WTC11 (cell line): ENCODE results near the gene TMC1. TPM values are rescaled to one million over a fixed set of nuclear protein-coding genes. Genes with fewer than 3 reads are reported as not detected.

Experiments
- ATAC-seq: fragments of 200-7000 bp; cut with Tn5 transposase; 2 replicates; pipeline ENCODE4 v1.10.0; 2021; ENCODE audit warnings: mild to moderate bottlenecking, moderate library complexity
- CTCF ChIA-PET: fragments of 300-600 bp; sonication (Branson Sonifier 250); formaldehyde crosslinking; loops from one replicate; lab custom pipeline; 2021; ENCODE audit warnings: antibody characterized with exemption; lab: Charles Lee
- POLR2A ChIA-PET: fragments of 350-600 bp; sonication (Branson Sonifier 250); formaldehyde crosslinking; loops from one replicate; lab custom pipeline; 2021; ENCODE audit warnings: antibody characterized with exemption; lab: Charles Lee
- DNase-seq: peaks from one replicate; pipeline ENCODE4 v3.0.0; 2021; ENCODE audit warnings: low spot score
- H3K27ac Mint-ChIP-seq: 2 replicates; pipeline ENCODE4 v1.8.0; 2021; ENCODE audit warnings: mixed read lengths
- H3K27me3 Mint-ChIP-seq: 2 replicates; pipeline ENCODE4 v1.8.0; 2021; ENCODE audit warnings: low read depth, mild to moderate bottlenecking, moderate library complexity, mixed read lengths
- H3K36me3 Mint-ChIP-seq: 2 replicates; pipeline ENCODE4 v1.8.0; 2021; ENCODE audit warnings: mixed read lengths
- H3K4me1 Mint-ChIP-seq: 2 replicates; pipeline ENCODE4 v1.8.0; 2022; ENCODE audit warnings: mixed read lengths
- H3K4me3 Mint-ChIP-seq: 2 replicates; pipeline ENCODE4 v1.8.0; 2021; ENCODE audit warnings: mild to moderate bottlenecking, moderate library complexity, mixed read lengths
- H3K9me3 Mint-ChIP-seq: 2 replicates; pipeline ENCODE4 v1.8.0; 2021; ENCODE audit warnings: mixed read lengths
- ATF1 ChIP-seq: sonication (generic); formaldehyde crosslinking; IDR thresholded peaks from 2 replicates; pipeline ENCODE4 v1.8.1; 2023; ENCODE audit warnings: mild to moderate bottlenecking, moderate library complexity, missing genetic modification reagents
- CBFB ChIP-seq: sonication (generic); formaldehyde crosslinking; IDR thresholded peaks from 2 replicates; pipeline ENCODE4 v1.8.1; 2022; ENCODE audit warnings: mild to moderate bottlenecking, low read depth, missing genetic modification reagents
- CREM ChIP-seq: sonication (generic); formaldehyde crosslinking; IDR thresholded peaks from 2 replicates; pipeline ENCODE4 v1.8.1; 2022; ENCODE audit warnings: mild to moderate bottlenecking, missing genetic modification reagents, moderate library complexity
- EMX1 ChIP-seq: fragments of 250-450 bp; sonication (Bioruptor Pico); IDR thresholded peaks from 2 replicates; pipeline ENCODE4 v1.8.0; 2021; ENCODE audit warnings: mild to moderate bottlenecking
- ESRRA ChIP-seq: sonication (generic); formaldehyde crosslinking; IDR thresholded peaks from 2 replicates; pipeline ENCODE4 v1.8.1; 2022; ENCODE audit warnings: mild to moderate bottlenecking, missing genetic modification reagents, borderline replicate concordance
- ETV6 ChIP-seq: sonication (generic); formaldehyde crosslinking; IDR thresholded peaks from 2 replicates; pipeline ENCODE4 v1.8.1; 2022; ENCODE audit warnings: mild to moderate bottlenecking, missing genetic modification reagents
- FOXK1 ChIP-seq: sonication (generic); formaldehyde crosslinking; IDR thresholded peaks from 2 replicates; pipeline ENCODE4 v1.8.0; 2022; ENCODE audit warnings: mild to moderate bottlenecking, moderate library complexity, missing genetic modification reagents
- GRHL2 ChIP-seq: fragments of 250-450 bp; sonication (Bioruptor Pico); IDR thresholded peaks from 2 replicates; pipeline ENCODE4 v1.8.0; 2022; ENCODE audit warnings: mild to moderate bottlenecking, moderate library complexity; ENCODE audit not compliant: insufficient replicate concordance, severe bottlenecking
- GTF2I ChIP-seq: fragments of 250-450 bp; sonication (Bioruptor Pico); conservative IDR thresholded peaks from 2 replicates; pipeline ENCODE4 v1.4.0; 2021; ENCODE audit warnings: mild to moderate bottlenecking
- IRF2 ChIP-seq: sonication (generic); formaldehyde crosslinking; IDR thresholded peaks from 2 replicates; pipeline ENCODE4 v1.8.0; 2022; ENCODE audit warnings: low read depth, missing genetic modification reagents, borderline replicate concordance
- NFATC4 ChIP-seq: fragments of 250-450 bp; sonication (Bioruptor Pico); IDR thresholded peaks from 2 replicates; pipeline ENCODE4 v1.9.0; 2021; ENCODE audit warnings: mild to moderate bottlenecking
- NR1H2 ChIP-seq: sonication (generic); formaldehyde crosslinking; IDR thresholded peaks from 2 replicates; pipeline ENCODE4 v1.9.0; 2021; ENCODE audit warnings: mild to moderate bottlenecking, moderate library complexity, missing genetic modification reagents
- NR3C1 ChIP-seq: sonication (generic); formaldehyde crosslinking; conservative IDR thresholded peaks from 2 replicates; pipeline ENCODE4 v1.8.1; 2023; ENCODE audit warnings: low read depth, mild to moderate bottlenecking, missing genetic modification reagents
- OVOL2 ChIP-seq: fragments of 250-450 bp; sonication (Bioruptor Pico); IDR thresholded peaks from 2 replicates; pipeline ENCODE4 v1.9.0; 2021; ENCODE audit warnings: mild to moderate bottlenecking, borderline replicate concordance
- RORB ChIP-seq: fragments of 250-450 bp; sonication (Bioruptor Pico); IDR thresholded peaks from 2 replicates; pipeline ENCODE4 v1.9.0; 2021; ENCODE audit warnings: mild to moderate bottlenecking
- SMAD3 ChIP-seq: sonication (generic); formaldehyde crosslinking; IDR thresholded peaks from 2 replicates; pipeline ENCODE4 v1.8.0; 2022; ENCODE audit warnings: missing genetic modification reagents, mild to moderate bottlenecking, borderline replicate concordance
- SMAD4 ChIP-seq: sonication (generic); formaldehyde crosslinking; IDR thresholded peaks from 2 replicates; pipeline ENCODE4 v1.8.0; 2022; ENCODE audit warnings: mild to moderate bottlenecking, missing genetic modification reagents
- SOX15 ChIP-seq: fragments of 250-450 bp; sonication (Bioruptor Pico); IDR thresholded peaks from 2 replicates; pipeline ENCODE4 v1.9.0; 2021; ENCODE audit warnings: mild to moderate bottlenecking
- TCF7 ChIP-seq: sonication (generic); formaldehyde crosslinking; IDR thresholded peaks from 2 replicates; pipeline ENCODE4 v1.8.0; 2022; ENCODE audit warnings: mild to moderate bottlenecking, low read depth, missing genetic modification reagents, moderate library complexity
- ZBTB21 ChIP-seq: sonication (generic); formaldehyde crosslinking; IDR thresholded peaks from 2 replicates; pipeline ENCODE4 v1.8.1; 2023; ENCODE audit warnings: mild to moderate bottlenecking, missing genetic modification reagents, borderline replicate concordance
- ZNF219 ChIP-seq: sonication (generic); formaldehyde crosslinking; IDR thresholded peaks from 2 replicates; pipeline ENCODE4 v1.8.0; 2023; ENCODE audit warnings: missing genetic modification reagents, mild to moderate bottlenecking, borderline replicate concordance
- ZNF423 ChIP-seq: fragments of 250-450 bp; sonication (Bioruptor Pico); IDR thresholded peaks from 2 replicates; pipeline ENCODE4 v2.1.2; 2022; ENCODE audit warnings: mild to moderate bottlenecking, moderate library complexity
- ZNF671 ChIP-seq: fragments of 250-450 bp; sonication (Bioruptor Pico); IDR thresholded peaks from 2 replicates; pipeline ENCODE4 v1.8.0; 2021; ENCODE audit warnings: mild to moderate bottlenecking
- total RNA-seq: library from RNA; stranded (reverse); gene quantifications from 3 replicates; pipeline ENCODE4 v1.2.3, GENCODE V29; 2021
- TF ChIP-seq, protein P1 (sequence below): sonication (generic); formaldehyde crosslinking; IDR thresholded peaks from 2 replicates; pipeline ENCODE4 v1.8.0; 2022; ENCODE audit warnings: mild to moderate bottlenecking, missing genetic modification reagents
- TF ChIP-seq, protein P2 (sequence below): fragments of 250-450 bp; sonication (Bioruptor Pico); IDR thresholded peaks from 2 replicates; pipeline ENCODE4 v1.9.0; 2021; ENCODE audit warnings: moderate library complexity, mild to moderate bottlenecking, inconsistent platforms, borderline replicate concordance
- TF ChIP-seq, protein P3 (sequence below): sonication (generic); formaldehyde crosslinking; IDR thresholded peaks from 2 replicates; pipeline ENCODE4 v1.8.0; 2022; ENCODE audit warnings: mild to moderate bottlenecking, missing genetic modification reagents
- TF ChIP-seq, protein P4 (sequence below): sonication (generic); formaldehyde crosslinking; IDR thresholded peaks from 2 replicates; pipeline ENCODE4 v1.8.0; 2022; ENCODE audit warnings: mild to moderate bottlenecking, missing genetic modification reagents
- TF ChIP-seq, protein P5 (sequence below): fragments of 200-600 bp; IDR thresholded peaks from 2 replicates; pipeline ENCODE4 v1.8.0; 2022; ENCODE audit warnings: antibody characterized with exemption
- TF ChIP-seq, protein P6 (sequence below): sonication (generic); formaldehyde crosslinking; IDR thresholded peaks from 2 replicates; pipeline ENCODE4 v1.8.1; 2022; ENCODE audit warnings: low read depth, mild to moderate bottlenecking, moderate library complexity, missing genetic modification reagents, borderline replicate concordance

TMC1 gene
- total RNA-seq, 1 experiment from 2014 or later = 0.31 TPM

DNA sequence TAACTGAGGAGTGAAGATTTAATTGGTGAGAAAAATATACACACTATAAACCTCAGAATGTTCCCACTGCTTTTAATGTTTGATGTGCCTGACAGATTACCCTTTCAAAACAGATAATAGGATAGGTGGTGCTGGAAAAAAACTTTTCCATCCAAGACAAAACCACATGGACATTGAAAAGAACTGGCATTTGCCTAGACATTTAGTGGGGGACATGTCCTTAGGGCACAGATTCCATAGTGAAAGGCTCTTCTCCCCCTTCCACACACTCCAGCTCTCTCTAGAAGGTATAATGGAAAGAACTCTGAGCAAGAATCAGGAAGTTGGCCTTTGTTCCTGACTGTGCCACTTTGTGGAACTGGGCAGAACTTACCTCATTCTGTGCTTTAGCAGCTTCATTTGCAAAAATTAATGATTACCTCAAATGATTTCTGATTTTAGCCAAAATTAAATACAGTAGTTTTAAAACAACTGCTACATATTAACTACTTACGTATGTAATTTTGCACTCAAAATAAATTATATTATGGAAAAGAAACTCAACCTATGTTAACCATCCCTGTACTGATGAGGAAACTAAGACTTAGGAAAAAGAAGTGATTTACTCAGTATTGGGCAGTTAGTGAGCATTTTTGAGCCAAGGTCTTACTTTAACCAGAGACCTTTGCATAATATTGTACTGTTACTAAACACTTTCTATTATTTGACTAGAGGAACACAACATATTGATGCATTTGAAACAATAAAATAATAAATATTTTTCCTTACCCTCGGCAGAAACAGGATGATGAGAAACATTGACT is 43.3 kb downstream of the TMC1 start (continued):
- TF ChIP-seq EMX1 (CRISPR knock-in tag) (no peak), SOX15 (CRISPR knock-in tag) (no peak), GRHL2 (CRISPR knock-in tag) (no peak), SMAD4 (CRISPR knock-in tag) (no peak), IRF2 (no peak), ATF1 (CRISPR knock-in tag) (no peak), ZNF671 (CRISPR knock-in tag) (no peak)
- TF ChIP-seq, protein P1, sequence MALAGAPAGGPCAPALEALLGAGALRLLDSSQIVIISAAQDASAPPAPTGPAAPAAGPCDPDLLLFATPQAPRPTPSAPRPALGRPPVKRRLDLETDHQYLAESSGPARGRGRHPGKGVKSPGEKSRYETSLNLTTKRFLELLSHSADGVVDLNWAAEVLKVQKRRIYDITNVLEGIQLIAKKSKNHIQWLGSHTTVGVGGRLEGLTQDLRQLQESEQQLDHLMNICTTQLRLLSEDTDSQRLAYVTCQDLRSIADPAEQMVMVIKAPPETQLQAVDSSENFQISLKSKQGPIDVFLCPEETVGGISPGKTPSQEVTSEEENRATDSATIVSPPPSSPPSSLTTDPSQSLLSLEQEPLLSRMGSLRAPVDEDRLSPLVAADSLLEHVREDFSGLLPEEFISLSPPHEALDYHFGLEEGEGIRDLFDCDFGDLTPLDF (CRISPR knock-in tag) = no peak

DNA sequence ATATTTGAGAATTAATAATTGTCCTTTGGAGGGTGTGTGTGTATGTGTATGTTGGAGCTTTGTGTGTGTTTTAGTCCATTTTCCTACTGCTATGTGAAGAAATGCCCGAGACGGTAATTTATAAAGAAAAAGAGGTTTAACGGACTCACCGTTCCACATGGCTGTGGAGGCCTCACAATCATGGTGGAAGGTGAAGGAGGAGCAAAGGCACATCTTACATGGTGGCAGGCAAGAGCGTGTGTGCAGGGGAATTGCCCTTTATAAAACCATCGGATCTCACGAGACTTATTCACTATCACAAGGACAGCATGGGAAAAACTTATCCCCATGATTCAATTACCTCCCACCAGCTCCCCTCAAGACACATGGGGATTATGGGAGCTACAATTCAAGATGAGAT is 44.1 kb downstream of the TMC1 start:
- ChIA-PET CTCF (no interaction called here), POLR2A (no interaction called here)
- Mint-ChIP-seq H3K27ac (no peak overlapping the region), H3K27me3 (no peaks in the 10 kb centered on the region), H3K4me3 (no peak overlapping the region), H3K36me3 (peaks cover 5% of the 10 kb centered on the region; the same call in 1 of the 2 replicates), H3K9me3 (peaks cover 25% of the 10 kb centered on the region), H3K4me1 (no peaks in the 10 kb centered on the region)
- ATAC-seq (no peak), DNase-seq (no peak)
- TF ChIP-seq, protein P2, sequence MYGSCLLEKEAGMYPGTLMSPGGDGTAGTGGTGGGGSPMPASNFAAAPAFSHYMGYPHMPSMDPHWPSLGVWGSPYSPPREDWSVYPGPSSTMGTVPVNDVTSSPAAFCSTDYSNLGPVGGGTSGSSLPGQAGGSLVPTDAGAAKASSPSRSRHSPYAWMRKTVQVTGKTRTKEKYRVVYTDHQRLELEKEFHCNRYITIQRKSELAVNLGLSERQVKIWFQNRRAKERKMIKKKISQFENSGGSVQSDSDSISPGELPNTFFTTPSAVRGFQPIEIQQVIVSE (CRISPR knock-in tag) = no peak
- TF ChIP-seq NFATC4 (CRISPR knock-in tag) (no peak), CREM (CRISPR knock-in tag) (no peak), ZNF219 (CRISPR knock-in tag) (no peak), CBFB (CRISPR knock-in tag) (no peak), NR3C1 (no peak), TCF7 (CRISPR knock-in tag) (no peak), FOXK1 (no peak), ESRRA (no peak), IRF2 (no peak), ETV6 (CRISPR knock-in tag) (no peak), SMAD3 (CRISPR knock-in tag) (no peak)
- TF ChIP-seq, protein P3, sequence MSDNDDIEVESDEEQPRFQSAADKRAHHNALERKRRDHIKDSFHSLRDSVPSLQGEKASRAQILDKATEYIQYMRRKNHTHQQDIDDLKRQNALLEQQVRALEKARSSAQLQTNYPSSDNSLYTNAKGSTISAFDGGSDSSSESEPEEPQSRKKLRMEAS (CRISPR knock-in tag) = no peak
- TF ChIP-seq, protein P4, sequence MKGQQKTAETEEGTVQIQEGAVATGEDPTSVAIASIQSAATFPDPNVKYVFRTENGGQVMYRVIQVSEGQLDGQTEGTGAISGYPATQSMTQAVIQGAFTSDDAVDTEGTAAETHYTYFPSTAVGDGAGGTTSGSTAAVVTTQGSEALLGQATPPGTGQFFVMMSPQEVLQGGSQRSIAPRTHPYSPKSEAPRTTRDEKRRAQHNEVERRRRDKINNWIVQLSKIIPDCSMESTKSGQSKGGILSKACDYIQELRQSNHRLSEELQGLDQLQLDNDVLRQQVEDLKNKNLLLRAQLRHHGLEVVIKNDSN (CRISPR knock-in tag) = no peak

DNA sequence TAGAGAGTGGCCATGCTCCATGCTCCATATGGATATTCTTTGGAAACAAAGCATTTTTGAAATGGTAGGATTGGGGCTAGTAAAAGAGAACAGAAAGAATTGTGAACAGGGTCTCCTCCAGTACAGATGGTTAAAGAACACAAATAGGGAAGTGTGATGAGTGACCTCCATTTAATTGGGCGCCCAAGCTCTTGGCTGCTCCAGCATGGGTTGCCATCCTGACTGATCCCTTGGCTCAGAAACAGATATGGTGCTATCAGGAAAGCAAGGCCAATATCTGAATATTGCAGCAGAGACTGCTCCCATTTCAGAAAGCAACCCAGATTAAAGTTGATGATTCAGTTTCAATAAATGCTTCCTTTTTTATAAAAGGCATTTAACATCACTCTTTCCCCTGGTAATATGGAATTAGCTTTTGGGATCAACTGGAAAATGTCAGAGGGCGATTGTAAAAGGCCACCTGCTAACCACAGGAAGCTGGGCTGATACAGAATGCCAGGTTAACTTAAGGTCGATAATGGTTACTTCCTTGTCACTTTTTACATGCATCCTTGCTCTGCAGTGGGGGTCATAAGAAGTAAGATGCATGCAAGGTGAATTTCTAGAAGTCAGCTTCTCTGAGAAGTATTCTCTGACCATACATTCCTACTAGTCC is 52.9 kb downstream of the TMC1 start:
- ChIA-PET POLR2A (no interaction called here), CTCF (interaction anchor here (1.8 kb wide), 1 partner anchor 293 kb away, joined by 4 read pairs; no protein-coding TSS in a partner anchor)
- Mint-ChIP-seq H3K27me3 (no peaks in the 10 kb centered on the region), H3K4me1 (peaks cover 9% of the 10 kb centered on the region), H3K4me3 (no peak overlapping the region), H3K9me3 (no peaks in the 10 kb centered on the region), H3K27ac (no peak overlapping the region), H3K36me3 (no peaks in the 10 kb centered on the region)
- ATAC-seq (no peak), DNase-seq (no peak)
- TF ChIP-seq NR1H2 (CRISPR knock-in tag) (no peak), GTF2I (CRISPR knock-in tag) (no peak), ZNF423 (CRISPR knock-in tag) (no peak), RORB (CRISPR knock-in tag) (no peak), ZBTB21 (CRISPR knock-in tag) (no peak), OVOL2 (no peak)
- TF ChIP-seq, protein P5, sequence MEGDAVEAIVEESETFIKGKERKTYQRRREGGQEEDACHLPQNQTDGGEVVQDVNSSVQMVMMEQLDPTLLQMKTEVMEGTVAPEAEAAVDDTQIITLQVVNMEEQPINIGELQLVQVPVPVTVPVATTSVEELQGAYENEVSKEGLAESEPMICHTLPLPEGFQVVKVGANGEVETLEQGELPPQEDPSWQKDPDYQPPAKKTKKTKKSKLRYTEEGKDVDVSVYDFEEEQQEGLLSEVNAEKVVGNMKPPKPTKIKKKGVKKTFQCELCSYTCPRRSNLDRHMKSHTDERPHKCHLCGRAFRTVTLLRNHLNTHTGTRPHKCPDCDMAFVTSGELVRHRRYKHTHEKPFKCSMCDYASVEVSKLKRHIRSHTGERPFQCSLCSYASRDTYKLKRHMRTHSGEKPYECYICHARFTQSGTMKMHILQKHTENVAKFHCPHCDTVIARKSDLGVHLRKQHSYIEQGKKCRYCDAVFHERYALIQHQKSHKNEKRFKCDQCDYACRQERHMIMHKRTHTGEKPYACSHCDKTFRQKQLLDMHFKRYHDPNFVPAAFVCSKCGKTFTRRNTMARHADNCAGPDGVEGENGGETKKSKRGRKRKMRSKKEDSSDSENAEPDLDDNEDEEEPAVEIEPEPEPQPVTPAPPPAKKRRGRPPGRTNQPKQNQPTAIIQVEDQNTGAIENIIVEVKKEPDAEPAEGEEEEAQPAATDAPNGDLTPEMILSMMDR = no peak
- TF ChIP-seq, protein P6, sequence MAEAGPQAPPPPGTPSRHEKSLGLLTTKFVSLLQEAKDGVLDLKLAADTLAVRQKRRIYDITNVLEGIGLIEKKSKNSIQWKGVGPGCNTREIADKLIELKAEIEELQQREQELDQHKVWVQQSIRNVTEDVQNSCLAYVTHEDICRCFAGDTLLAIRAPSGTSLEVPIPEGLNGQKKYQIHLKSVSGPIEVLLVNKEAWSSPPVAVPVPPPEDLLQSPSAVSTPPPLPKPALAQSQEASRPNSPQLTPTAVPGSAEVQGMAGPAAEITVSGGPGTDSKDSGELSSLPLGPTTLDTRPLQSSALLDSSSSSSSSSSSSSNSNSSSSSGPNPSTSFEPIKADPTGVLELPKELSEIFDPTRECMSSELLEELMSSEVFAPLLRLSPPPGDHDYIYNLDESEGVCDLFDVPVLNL (CRISPR knock-in tag) = no peak
- TF ChIP-seq, protein P4 (CRISPR knock-in tag) = no peak
